AG09319 (cell line): ENCODE data around the gene PAX8.
"Not testable (repeated sequence)": the region's sequence is repeated elsewhere in the genome, so short reads cannot be mapped to it uniquely, and the experiment has no call there.

Experiments
- DNase-seq: peaks from one replicate; pipeline ENCODE4 v3.0.0-alpha.2; 2010; ENCODE audit warnings: low read depth; ENCODE audit errors: extremely low read depth
- CTCF ChIP-seq: IDR thresholded peaks from 2 replicates; pipeline ENCODE4 v1.5.1; 2011; ENCODE audit warnings: low read depth, mild to moderate bottlenecking, inconsistent platforms, low read length, moderate library complexity

Gene PAX8

DNA sequence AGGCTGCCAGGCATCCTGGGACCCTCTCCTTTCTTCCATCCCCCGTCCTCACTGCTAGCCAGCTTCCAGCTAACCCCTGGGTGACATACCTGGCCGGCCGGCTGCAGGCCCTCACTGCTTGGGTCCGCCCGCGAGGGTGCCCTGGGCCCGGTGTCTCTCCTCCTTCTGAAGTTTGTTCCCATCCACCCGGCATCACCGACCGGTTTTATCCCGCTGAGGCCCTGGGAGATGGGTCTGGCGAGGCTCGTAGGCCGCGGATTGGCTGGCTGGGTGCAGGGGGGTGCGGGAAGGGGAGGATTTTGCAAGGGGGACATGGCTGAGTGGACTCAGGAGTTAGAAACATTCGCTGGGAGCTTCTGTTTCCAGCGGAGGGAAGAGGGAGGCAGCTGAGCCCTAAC is at the start of gene PAX8:
Gene PAX8 (minus strand): TSS at position 180 of the 398 bp plus-strand sequence. CDS start 527 bp downstream, outside the sequence.
- no peak for DNase-seq
- no peak for TF ChIP-seq CTCF

DNA sequence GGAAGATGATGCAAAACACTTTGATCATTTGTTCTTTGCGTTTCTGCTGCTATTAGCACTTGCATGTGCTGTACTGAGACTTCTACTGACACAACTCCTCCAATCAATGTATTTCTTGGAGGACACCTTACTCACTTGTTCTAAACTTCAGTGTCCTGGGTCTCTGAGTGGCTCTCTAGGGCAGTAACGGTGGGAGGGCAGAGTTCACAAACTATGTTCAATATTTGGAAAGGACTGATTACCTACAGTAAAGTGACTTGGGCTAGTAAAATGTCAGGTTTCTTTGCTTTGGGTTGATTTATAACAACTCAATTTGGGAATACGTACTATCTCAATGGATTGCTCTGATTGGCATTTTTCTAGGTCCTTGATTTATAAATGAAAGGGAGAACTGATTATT is 49.3 kb upstream of the PAX8 start:
- DNase-seq = no peak
- TF ChIP-seq CTCF = no peak

- DNase-seq = not testable (repeated sequence)
These were observed 46.5 kb upstream of the PAX8 start for GRCh38 chr2:113325161-113325731.

- no peak for DNase-seq
- no peak for TF ChIP-seq CTCF
These were observed 46.0 kb upstream of the PAX8 start for GRCh38 chr2:113324684-113325160.

GRCh38 chr2:113323129-113323528 is 44.4 kb upstream of the PAX8 start:
- DNase-seq = not testable (repeated sequence)

- DNase-seq = not testable (repeated sequence)
These were observed 41.4 kb upstream of the PAX8 start for GRCh38 chr2:113320106-113320505.

DNA sequence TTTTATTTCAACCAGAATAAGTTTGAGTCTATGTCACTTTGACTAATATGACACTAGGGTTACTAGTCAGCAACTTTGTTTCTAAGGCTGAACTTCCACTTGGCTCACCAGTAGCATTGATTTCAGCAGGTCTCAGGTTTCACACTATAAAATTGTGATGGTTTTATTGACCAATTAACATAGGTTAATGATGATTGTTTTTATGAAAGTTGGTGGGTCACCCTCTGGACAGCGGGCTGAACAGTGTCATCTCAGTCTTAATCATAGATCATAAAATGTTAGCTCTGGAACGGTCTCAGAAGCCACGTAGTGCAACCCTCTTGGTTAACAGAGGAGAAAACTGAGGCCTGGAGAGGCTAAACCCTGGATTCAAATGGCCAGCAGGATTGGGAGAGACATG is 40.2 kb upstream of the PAX8 start:
- DNase-seq = not testable (repeated sequence)

DNA sequence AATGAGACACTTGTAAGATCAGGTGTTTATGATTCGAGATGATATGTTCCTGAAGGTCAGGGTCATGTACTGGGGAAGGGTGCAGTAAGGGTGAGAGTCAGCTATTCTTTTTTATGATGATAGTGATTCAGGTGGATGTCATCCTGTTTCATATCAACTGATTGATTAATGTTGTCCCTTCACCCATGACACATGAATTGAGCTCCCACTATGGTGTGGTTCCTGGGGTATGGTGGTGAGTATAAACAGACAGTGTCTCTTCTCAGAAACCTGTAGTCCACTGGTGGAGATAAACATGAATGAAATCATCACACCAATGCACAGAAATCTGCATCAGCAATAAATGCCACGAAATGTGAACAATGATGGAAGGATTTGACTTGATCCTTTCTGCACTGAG is 37.4 kb upstream of the PAX8 start:
- DNase-seq = no peak
- no peak for TF ChIP-seq CTCF

DNA sequence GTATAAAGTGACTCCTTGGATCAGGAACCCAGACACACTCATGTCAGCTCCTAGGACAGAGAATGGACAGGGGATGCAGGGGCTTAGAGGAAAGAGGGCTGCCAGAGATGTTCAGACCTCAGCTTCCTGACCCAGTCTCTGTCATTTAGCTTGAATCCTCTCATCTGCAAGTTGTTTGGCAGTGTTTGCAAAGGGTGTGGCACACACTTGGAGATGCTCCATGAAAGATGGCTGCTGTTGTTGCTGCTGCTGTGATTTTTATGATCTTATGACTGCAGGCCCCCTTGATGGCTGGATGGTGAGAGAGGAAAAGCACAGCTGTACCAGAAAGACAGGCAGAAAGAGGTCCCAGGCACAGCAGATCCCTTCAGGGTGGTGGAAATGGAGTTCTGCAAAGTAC is 35.9 kb upstream of the PAX8 start:
- DNase-seq = not testable (repeated sequence)

- not testable (repeated sequence) for DNase-seq
These were observed 35.5 kb upstream of the PAX8 start for GRCh38 chr2:113314176-113314575.

DNA sequence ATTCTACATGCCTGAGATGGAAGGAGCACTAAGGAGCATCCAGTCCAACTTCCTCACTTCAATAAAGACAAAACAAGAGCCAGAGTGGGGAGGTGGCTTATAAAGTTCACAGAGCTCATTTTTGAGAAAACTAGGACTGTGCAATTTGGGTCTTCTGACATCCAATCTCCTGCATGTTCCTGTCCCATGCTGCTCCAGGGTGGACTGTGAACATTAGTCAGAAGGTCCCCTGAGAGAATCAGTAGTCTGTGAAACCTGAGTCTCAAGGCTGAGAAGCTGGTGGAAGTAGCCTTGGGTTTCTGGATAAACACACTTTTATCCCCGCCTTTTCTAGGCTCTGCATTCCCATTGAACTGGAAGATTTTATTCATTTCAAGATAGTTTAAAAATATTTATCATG is 33.1 kb upstream of the PAX8 start:
- DNase-seq = not testable (repeated sequence)

- not testable (repeated sequence) for DNase-seq
These were observed 32.5 kb upstream of the PAX8 start for GRCh38 chr2:113311191-113311590.
